Measurements from ENCODE around the gene ACADS.

GRCh38 chr12:120719496-120720233 is 6.0 kb upstream of the ACADS start:
- no peak for TF ChIP-seq EZH2 (IDR thresholded peaks at IDR 0.05; ENCODE audit: borderline replicate concordance, low read depth, low read length, poor library complexity, severe bottlenecking)
- TF ChIP-seq, protein P1, sequence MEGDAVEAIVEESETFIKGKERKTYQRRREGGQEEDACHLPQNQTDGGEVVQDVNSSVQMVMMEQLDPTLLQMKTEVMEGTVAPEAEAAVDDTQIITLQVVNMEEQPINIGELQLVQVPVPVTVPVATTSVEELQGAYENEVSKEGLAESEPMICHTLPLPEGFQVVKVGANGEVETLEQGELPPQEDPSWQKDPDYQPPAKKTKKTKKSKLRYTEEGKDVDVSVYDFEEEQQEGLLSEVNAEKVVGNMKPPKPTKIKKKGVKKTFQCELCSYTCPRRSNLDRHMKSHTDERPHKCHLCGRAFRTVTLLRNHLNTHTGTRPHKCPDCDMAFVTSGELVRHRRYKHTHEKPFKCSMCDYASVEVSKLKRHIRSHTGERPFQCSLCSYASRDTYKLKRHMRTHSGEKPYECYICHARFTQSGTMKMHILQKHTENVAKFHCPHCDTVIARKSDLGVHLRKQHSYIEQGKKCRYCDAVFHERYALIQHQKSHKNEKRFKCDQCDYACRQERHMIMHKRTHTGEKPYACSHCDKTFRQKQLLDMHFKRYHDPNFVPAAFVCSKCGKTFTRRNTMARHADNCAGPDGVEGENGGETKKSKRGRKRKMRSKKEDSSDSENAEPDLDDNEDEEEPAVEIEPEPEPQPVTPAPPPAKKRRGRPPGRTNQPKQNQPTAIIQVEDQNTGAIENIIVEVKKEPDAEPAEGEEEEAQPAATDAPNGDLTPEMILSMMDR (conservative IDR thresholded peaks at IDR 0.05; ENCODE audit: low read depth, low read length): no peak
